Measurements from ENCODE around the gene AATK. TPM values are rescaled to one million over a fixed set of nuclear protein-coding genes. Genes with fewer than 3 reads are reported as not detected.

AATK gene
- total RNA-seq, 1 donor from 2014 or later, result 0.62 TPM

GRCh38 chr17:81136366-81136765, 29.7 kb downstream of the AATK start:
- no peak overlapping the region for H3K27ac Mint-ChIP-seq
- intact Hi-C loops (cut with micrococcal nuclease), result no loop called here

GRCh38 chr17:81135505-81136278, 30.3 kb downstream of the AATK start:
- intact Hi-C loops (cut with micrococcal nuclease), result no loop called here
- Mint-ChIP-seq H3K4me3 (no peak overlapping the region), H3K9me3 (peaks cover 19% of the 10 kb centered on the region), H3K36me3 (ENCODE audit: low read depth) (no peaks in the 10 kb centered on the region), H3K4me1 (ENCODE audit: low read depth) (no peaks in the 10 kb centered on the region), H3K27me3 (ENCODE audit: insufficient read depth) (no peaks in the 10 kb centered on the region), H3K27ac (no peak overlapping the region)
- no peak for DNase-seq (ENCODE audit: low spot score)

More at GRCh38 chr17:81136366-81136765, 29.7 kb downstream of the AATK start:
- no peaks in the 10 kb centered on the region for H3K27me3 Mint-ChIP-seq (ENCODE audit: insufficient read depth)
- DNase-seq (ENCODE audit: low spot score), result no peak
- no peak overlapping the region for H3K4me3 Mint-ChIP-seq
- peaks cover 19% of the 10 kb centered on the region for H3K9me3 Mint-ChIP-seq
- H3K36me3 Mint-ChIP-seq (ENCODE audit: low read depth), result no peaks in the 10 kb centered on the region
- H3K4me1 Mint-ChIP-seq (ENCODE audit: low read depth), result no peaks in the 10 kb centered on the region

- peaks cover 19% of the 10 kb centered on the region for H3K9me3 Mint-ChIP-seq
- no peaks in the 10 kb centered on the region for H3K36me3 Mint-ChIP-seq (ENCODE audit: low read depth)
- intact Hi-C loops (cut with micrococcal nuclease), result no loop called here
- H3K4me3 Mint-ChIP-seq, result no peak overlapping the region
- no peaks in the 10 kb centered on the region for H3K27me3 Mint-ChIP-seq (ENCODE audit: insufficient read depth)
- DNase-seq (ENCODE audit: low spot score), result no peak
- no peaks in the 10 kb centered on the region for H3K4me1 Mint-ChIP-seq (ENCODE audit: low read depth)
- no peak overlapping the region for H3K27ac Mint-ChIP-seq
Measured at GRCh38 chr17:81134064-81134781, 31.8 kb downstream of the AATK start.

- no peaks in the 10 kb centered on the region for H3K36me3 Mint-ChIP-seq (ENCODE audit: low read depth)
- no peak overlapping the region for H3K4me3 Mint-ChIP-seq
- no peaks in the 10 kb centered on the region for H3K4me1 Mint-ChIP-seq (ENCODE audit: low read depth)
- no peaks in the 10 kb centered on the region for H3K27me3 Mint-ChIP-seq (ENCODE audit: insufficient read depth)
- intact Hi-C loops (cut with micrococcal nuclease), result no loop called here
- no peak for DNase-seq (ENCODE audit: low spot score)
- no peak overlapping the region for H3K27ac Mint-ChIP-seq
- peaks cover 7% of the 10 kb centered on the region for H3K9me3 Mint-ChIP-seq
Measured at GRCh38 chr17:81132770-81133723, 33.0 kb downstream of the AATK start.

GRCh38 chr17:81132197-81132540, 33.9 kb downstream of the AATK start:
- Mint-ChIP-seq H3K4me1 (ENCODE audit: low read depth) (no peaks in the 10 kb centered on the region), H3K4me3 (no peak overlapping the region), H3K36me3 (ENCODE audit: low read depth) (no peaks in the 10 kb centered on the region), H3K27ac (no peak overlapping the region), H3K9me3 (no peaks in the 10 kb centered on the region), H3K27me3 (ENCODE audit: insufficient read depth) (no peaks in the 10 kb centered on the region)
- DNase-seq (ENCODE audit: low spot score), result no peak
- intact Hi-C loops (cut with micrococcal nuclease), result no loop called here

- intact Hi-C loops (cut with micrococcal nuclease), result no loop called here
- Mint-ChIP-seq H3K36me3 (ENCODE audit: low read depth) (no peaks in the 10 kb centered on the region), H3K4me1 (ENCODE audit: low read depth) (no peaks in the 10 kb centered on the region), H3K27me3 (ENCODE audit: insufficient read depth) (no peaks in the 10 kb centered on the region), H3K9me3 (no peaks in the 10 kb centered on the region), H3K4me3 (no peak overlapping the region), H3K27ac (no peak overlapping the region)
- no peak for DNase-seq (ENCODE audit: low spot score)
Measured at GRCh38 chr17:81131486-81132196, 34.4 kb downstream of the AATK start.

- Mint-ChIP-seq H3K4me3 (no peak overlapping the region), H3K4me1 (ENCODE audit: low read depth) (no peaks in the 10 kb centered on the region), H3K36me3 (ENCODE audit: low read depth) (no peaks in the 10 kb centered on the region), H3K9me3 (no peaks in the 10 kb centered on the region), H3K27me3 (ENCODE audit: insufficient read depth) (no peaks in the 10 kb centered on the region), H3K27ac (no peak overlapping the region)
- no peak for DNase-seq (ENCODE audit: low spot score)
- intact Hi-C loops (cut with micrococcal nuclease), result no loop called here
Measured at GRCh38 chr17:81130385-81131361, 35.3 kb downstream of the AATK start.

GRCh38 chr17:81129711-81130367, 36.2 kb downstream of the AATK start:
- intact Hi-C loops (cut with micrococcal nuclease), result no loop called here
- H3K4me3 Mint-ChIP-seq, result no peak overlapping the region
- DNase-seq (ENCODE audit: low spot score), result no peak
- H3K27me3 Mint-ChIP-seq (ENCODE audit: insufficient read depth), result no peaks in the 10 kb centered on the region
- no peak overlapping the region for H3K27ac Mint-ChIP-seq
- no peaks in the 10 kb centered on the region for H3K36me3 Mint-ChIP-seq (ENCODE audit: low read depth)
- no peaks in the 10 kb centered on the region for H3K9me3 Mint-ChIP-seq
- no peaks in the 10 kb centered on the region for H3K4me1 Mint-ChIP-seq (ENCODE audit: low read depth)

- no peaks in the 10 kb centered on the region for H3K36me3 Mint-ChIP-seq (ENCODE audit: low read depth)
- no peaks in the 10 kb centered on the region for H3K27me3 Mint-ChIP-seq (ENCODE audit: insufficient read depth)
- intact Hi-C loops (cut with micrococcal nuclease), result no loop called here
- no peaks in the 10 kb centered on the region for H3K4me1 Mint-ChIP-seq (ENCODE audit: low read depth)
- H3K9me3 Mint-ChIP-seq, result no peaks in the 10 kb centered on the region
- H3K4me3 Mint-ChIP-seq, result no peak overlapping the region
- no peak overlapping the region for H3K27ac Mint-ChIP-seq
- no peak for DNase-seq (ENCODE audit: low spot score)
Measured at GRCh38 chr17:81129289-81129688, 36.7 kb downstream of the AATK start.

GRCh38 chr17:81128774-81129173, 37.2 kb downstream of the AATK start:
- Mint-ChIP-seq H3K9me3 (no peaks in the 10 kb centered on the region), H3K4me3 (no peak overlapping the region), H3K27ac (no peak overlapping the region), H3K27me3 (ENCODE audit: insufficient read depth) (no peaks in the 10 kb centered on the region), H3K36me3 (ENCODE audit: low read depth) (no peaks in the 10 kb centered on the region), H3K4me1 (ENCODE audit: low read depth) (no peaks in the 10 kb centered on the region)
- DNase-seq (ENCODE audit: low spot score), result no peak
- intact Hi-C loops (cut with micrococcal nuclease), result no loop called here

- DNase-seq (ENCODE audit: low spot score), result no peak
- no peaks in the 10 kb centered on the region for H3K9me3 Mint-ChIP-seq
- H3K27me3 Mint-ChIP-seq (ENCODE audit: insufficient read depth), result no peaks in the 10 kb centered on the region
- intact Hi-C loops (cut with micrococcal nuclease), result no loop called here
- H3K36me3 Mint-ChIP-seq (ENCODE audit: low read depth), result no peaks in the 10 kb centered on the region
- H3K27ac Mint-ChIP-seq, result no peak overlapping the region
- no peaks in the 10 kb centered on the region for H3K4me1 Mint-ChIP-seq (ENCODE audit: low read depth)
- no peak overlapping the region for H3K4me3 Mint-ChIP-seq
Measured at GRCh38 chr17:81128338-81128737, 37.7 kb downstream of the AATK start.
